Ishikawa (cell line): ENCODE data around the gene EP400.

ENCODE experiments used
- CEBPB ChIP-seq: IDR thresholded peaks from 2 replicates; pipeline ENCODE4 v1.6.1; 2012
- CREB1 ChIP-seq: IDR thresholded peaks from 2 replicates; pipeline ENCODE4 v1.6.1; 2012; ENCODE audit warnings: low read depth
- EGR1 ChIP-seq: IDR thresholded peaks from 2 replicates; pipeline ENCODE4 v1.6.1; 2012
- EP300 ChIP-seq: IDR thresholded peaks from 2 replicates; pipeline ENCODE4 v1.6.1; 2012; ENCODE audit warnings: borderline replicate concordance
- FOXM1 ChIP-seq: IDR thresholded peaks from 2 replicates; pipeline ENCODE4 v1.6.1; 2012; ENCODE audit warnings: low read depth, borderline replicate concordance
- NFIC ChIP-seq: IDR thresholded peaks from 2 replicates; pipeline ENCODE4 v1.6.1; 2012
- RAD21 ChIP-seq: IDR thresholded peaks from 2 replicates; pipeline ENCODE4 v1.6.1; 2012; ENCODE audit warnings: low read depth
- TAF1 ChIP-seq: IDR thresholded peaks from 2 replicates; pipeline ENCODE4 v1.6.1; 2012; ENCODE audit warnings: low read depth, mild to moderate bottlenecking
- TCF12 ChIP-seq: IDR thresholded peaks from 2 replicates; pipeline ENCODE4 v1.6.1; 2012; ENCODE audit warnings: low read depth
- TEAD4 ChIP-seq: IDR thresholded peaks from 2 replicates; pipeline ENCODE4 v1.6.1; 2012
- USF1 ChIP-seq: IDR thresholded peaks from 2 replicates; pipeline ENCODE4 v1.6.1; 2012
- YY1 ChIP-seq: IDR thresholded peaks from 2 replicates; pipeline ENCODE4 v1.6.1; 2012; ENCODE audit warnings: low read depth
- ZBTB7A ChIP-seq: IDR thresholded peaks from 2 replicates; pipeline ENCODE4 v1.6.1; 2012; ENCODE audit warnings: low read depth
- TF ChIP-seq, protein P1 (sequence below): IDR thresholded peaks from 2 replicates; pipeline ENCODE4 v1.6.1; 2012; ENCODE audit warnings: low read depth, mild to moderate bottlenecking
- TF ChIP-seq, protein P2 (sequence below): IDR thresholded peaks from 2 replicates; pipeline ENCODE4 v1.6.1; 2012

EP400 gene

GRCh38 chr12:132075026-132075713 is 125.4 kb downstream of the EP400 start:
- no peak for TF ChIP-seq CREB1
- TF ChIP-seq, protein P1, sequence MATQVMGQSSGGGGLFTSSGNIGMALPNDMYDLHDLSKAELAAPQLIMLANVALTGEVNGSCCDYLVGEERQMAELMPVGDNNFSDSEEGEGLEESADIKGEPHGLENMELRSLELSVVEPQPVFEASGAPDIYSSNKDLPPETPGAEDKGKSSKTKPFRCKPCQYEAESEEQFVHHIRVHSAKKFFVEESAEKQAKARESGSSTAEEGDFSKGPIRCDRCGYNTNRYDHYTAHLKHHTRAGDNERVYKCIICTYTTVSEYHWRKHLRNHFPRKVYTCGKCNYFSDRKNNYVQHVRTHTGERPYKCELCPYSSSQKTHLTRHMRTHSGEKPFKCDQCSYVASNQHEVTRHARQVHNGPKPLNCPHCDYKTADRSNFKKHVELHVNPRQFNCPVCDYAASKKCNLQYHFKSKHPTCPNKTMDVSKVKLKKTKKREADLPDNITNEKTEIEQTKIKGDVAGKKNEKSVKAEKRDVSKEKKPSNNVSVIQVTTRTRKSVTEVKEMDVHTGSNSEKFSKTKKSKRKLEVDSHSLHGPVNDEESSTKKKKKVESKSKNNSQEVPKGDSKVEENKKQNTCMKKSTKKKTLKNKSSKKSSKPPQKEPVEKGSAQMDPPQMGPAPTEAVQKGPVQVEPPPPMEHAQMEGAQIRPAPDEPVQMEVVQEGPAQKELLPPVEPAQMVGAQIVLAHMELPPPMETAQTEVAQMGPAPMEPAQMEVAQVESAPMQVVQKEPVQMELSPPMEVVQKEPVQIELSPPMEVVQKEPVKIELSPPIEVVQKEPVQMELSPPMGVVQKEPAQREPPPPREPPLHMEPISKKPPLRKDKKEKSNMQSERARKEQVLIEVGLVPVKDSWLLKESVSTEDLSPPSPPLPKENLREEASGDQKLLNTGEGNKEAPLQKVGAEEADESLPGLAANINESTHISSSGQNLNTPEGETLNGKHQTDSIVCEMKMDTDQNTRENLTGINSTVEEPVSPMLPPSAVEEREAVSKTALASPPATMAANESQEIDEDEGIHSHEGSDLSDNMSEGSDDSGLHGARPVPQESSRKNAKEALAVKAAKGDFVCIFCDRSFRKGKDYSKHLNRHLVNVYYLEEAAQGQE: no peak
- TF ChIP-seq, protein P2, sequence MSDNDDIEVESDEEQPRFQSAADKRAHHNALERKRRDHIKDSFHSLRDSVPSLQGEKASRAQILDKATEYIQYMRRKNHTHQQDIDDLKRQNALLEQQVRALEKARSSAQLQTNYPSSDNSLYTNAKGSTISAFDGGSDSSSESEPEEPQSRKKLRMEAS: no peak

GRCh38 chr12:132075714-132076553 is 126.2 kb downstream of the EP400 start:
- TF ChIP-seq TCF12: no peak
- TF ChIP-seq NFIC: no peak
- TF ChIP-seq, protein P2: no peak
- no peak for TF ChIP-seq TAF1
- TF ChIP-seq USF1: no peak
- no peak for TF ChIP-seq TEAD4
- TF ChIP-seq RAD21: no peak
- TF ChIP-seq EP300: no peak
- TF ChIP-seq, protein P1: no peak
- TF ChIP-seq CEBPB: no peak
- no peak for TF ChIP-seq FOXM1
- no peak for TF ChIP-seq EGR1
- no peak for TF ChIP-seq ZBTB7A

DNA sequence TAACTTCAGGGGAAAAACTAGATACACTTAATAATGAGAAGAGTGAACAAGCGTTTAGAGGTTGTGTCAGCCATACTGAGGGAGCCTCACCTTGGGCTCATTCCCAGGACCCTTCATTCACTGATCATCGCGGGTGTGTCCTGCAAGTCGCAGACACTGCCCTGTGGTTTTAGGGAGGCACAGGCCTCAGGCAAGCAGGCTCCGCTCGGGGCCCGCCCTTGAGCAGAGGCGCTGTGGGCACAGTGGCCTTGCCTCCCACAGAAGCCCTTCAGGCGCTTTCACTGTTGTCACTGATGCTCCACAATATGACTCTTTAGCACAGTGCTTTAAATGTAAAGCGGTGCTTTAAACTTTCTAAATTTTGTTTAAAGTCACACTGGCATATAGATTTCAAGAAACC is 127.0 kb downstream of the EP400 start:
- TF ChIP-seq NFIC (no peak), RAD21 (no peak), YY1 (no peak)
- TF ChIP-seq, protein P1: no peak

DNA sequence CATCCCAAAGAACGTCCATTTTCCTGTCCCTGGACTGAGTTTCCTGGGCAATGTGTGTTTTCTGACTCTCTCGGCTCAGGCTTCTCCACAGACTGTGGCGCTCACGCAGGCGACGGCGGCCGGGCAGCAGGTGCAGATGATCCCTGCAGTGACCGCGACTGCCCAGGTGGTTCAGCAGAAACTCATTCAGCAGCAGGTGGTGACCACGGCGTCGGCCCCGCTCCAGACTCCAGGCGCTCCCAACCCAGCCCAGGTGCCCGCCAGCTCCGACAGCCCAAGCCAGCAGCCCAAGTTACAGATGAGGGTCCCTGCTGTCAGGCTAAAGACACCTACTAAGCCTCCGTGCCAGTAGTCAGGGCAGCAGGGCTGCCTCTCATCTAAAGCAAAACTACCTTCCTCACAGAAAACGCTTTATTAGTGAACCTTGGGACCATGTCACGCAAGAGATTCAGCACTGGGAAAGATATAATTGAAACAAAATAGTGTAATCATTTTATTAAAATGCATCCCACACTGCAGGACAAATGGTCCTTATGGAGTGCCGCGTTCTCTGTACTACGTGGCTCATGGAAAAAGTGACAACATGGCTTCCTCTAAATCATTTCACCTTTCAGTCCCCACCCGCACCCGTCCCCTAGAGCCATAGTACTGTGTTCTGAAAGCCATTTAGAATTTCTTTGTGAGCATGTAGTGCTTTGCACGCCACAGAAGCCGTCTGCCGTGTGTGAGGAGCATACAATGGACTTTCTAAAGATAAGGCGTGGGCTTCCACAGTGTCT is 127.8 kb downstream of the EP400 start:
- TF ChIP-seq EP300 (no peak), USF1 (no peak), CEBPB (no peak), EGR1 (no peak), FOXM1 (no peak), NFIC (no peak), TEAD4 (no peak), TAF1 (no peak), RAD21 (no peak), YY1 (no peak), TCF12 (no peak), ZBTB7A (no peak), CREB1 (no peak)
- TF ChIP-seq, protein P2: no peak
- TF ChIP-seq, protein P1: no peak
